Transverse colon (tissue), 4 donors: ENCODE measurements around the gene ADGRG3.

Experiments
- CTCF ChIP-seq, 5 experiments: fragments of 200-600 bp in 3 of 5; fragments of 450-650 bp in 2 of 5; sonication (generic) in 3 of 5; IDR thresholded peaks; 1 replicate in 2 of 5; 2 replicates in 3 of 5; pipeline ENCODE4 v1.5.1; 2016 to 2017; ENCODE audit warnings: antibody characterized with exemption in 5 of 5, inconsistent platforms in 3 of 5, mild to moderate bottlenecking in 2 of 5, moderate library complexity in 1 of 5
- EP300 ChIP-seq: sonication (generic); formaldehyde crosslinking; IDR thresholded peaks from one replicate; pipeline ENCODE4 v1.6.1; 2017; ENCODE audit warnings: antibody characterized with exemption, low read depth
- POLR2A ChIP-seq: fragments of 450-650 bp; IDR thresholded peaks from one replicate; pipeline ENCODE4 v1.6.1; 2016; ENCODE audit warnings: antibody characterized with exemption, mild to moderate bottlenecking, moderate library complexity
- POLR2AphosphoS5 ChIP-seq, 3 donors: sonication (generic); formaldehyde crosslinking; IDR thresholded peaks; one replicate each; pipeline ENCODE4 v1.6.1; 2016; ENCODE audit warnings: antibody characterized with exemption in 3 of 3

- TF ChIP-seq CTCF (IDR thresholded peaks at IDR 0.05), result no peak
- TF ChIP-seq POLR2A, result no peak
- TF ChIP-seq POLR2AphosphoS5 (IDR thresholded peaks at IDR 0.05), result no peak
- TF ChIP-seq EP300, result no peak
These were observed 7.8 kb downstream of the ADGRG3 start for GRCh38 chr16:57675741-57676551.
